Upper lobe of left lung (tissue), 4 donors: Measurements from ENCODE around the gene CCDC40.

Experiments
- CTCF ChIP-seq, 6 experiments: fragments of 450-650 bp in 4 of 6; fragments of 200-600 bp in 2 of 6; sonication (generic) in 2 of 6; IDR thresholded peaks; one replicate each; pipeline ENCODE4 v1.5.1; 2016 to 2019; ENCODE audit warnings: antibody characterized with exemption in 6 of 6
- EP300 ChIP-seq, 4 donors: sonication (generic); formaldehyde crosslinking; IDR thresholded peaks; one replicate each; pipeline ENCODE4 v1.5.1; 2017; ENCODE audit warnings: antibody characterized with exemption in 4 of 4, control low read depth in 2 of 4
- POLR2A ChIP-seq, 4 donors: fragments of 450-650 bp; IDR thresholded peaks; one replicate each; pipeline ENCODE4 v1.5.1; 2016 to 2017; ENCODE audit warnings: antibody characterized with exemption in 4 of 4, mild to moderate bottlenecking in 2 of 4
- POLR2AphosphoS5 ChIP-seq, 2 donors: sonication (generic); formaldehyde crosslinking; IDR thresholded peaks; one replicate each; pipeline ENCODE4 v1.5.1; 2017; ENCODE audit warnings: antibody characterized with exemption in 2 of 2

GRCh38 chr17:80104321-80104955 is 68.0 kb downstream of the CCDC40 start:
- TF ChIP-seq CTCF (IDR thresholded peaks at IDR 0.05) (no peak), POLR2AphosphoS5 (IDR thresholded peaks at IDR 0.05) (no peak), POLR2A (IDR thresholded peaks at IDR 0.05) (no peak), EP300 (IDR thresholded peaks at IDR 0.05) (no peak)
